ENCODE results near the gene AFG1L. TPM values are rescaled to one million over a fixed set of nuclear protein-coding genes. Genes with fewer than 3 reads are reported as not detected.

AFG1L gene
- total and polyA plus RNA-seq, 2 donors (not counting 1 experiment from before 2014, with no cell fraction given) = 1.7 to 5.4 TPM

DNA sequence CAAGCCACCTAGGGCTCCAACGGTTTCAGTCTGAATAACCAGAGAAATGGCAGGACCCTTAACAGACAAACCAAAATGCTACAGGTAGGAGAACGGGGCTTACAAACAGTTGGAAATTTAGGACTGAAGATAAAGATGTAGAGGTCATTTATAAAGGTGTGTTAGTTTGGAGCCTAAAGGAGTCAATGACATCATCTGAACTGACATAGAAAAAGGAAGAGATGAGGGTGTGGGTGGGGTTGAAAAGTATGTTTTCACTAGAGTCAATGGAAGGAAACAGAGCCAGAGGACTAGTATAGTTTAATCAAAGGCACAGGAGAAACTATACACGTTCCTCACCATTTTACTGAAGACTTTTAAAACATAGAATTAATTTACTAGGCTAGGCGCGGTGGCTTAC is 194.8 kb downstream of the AFG1L start:
- no peak overlapping the region for H3K4me3 ChIP-seq (replicated peaks in 1 of 4; ENCODE audit: control extremely low read depth in 1 of 4, insufficient read depth in 1 of 4, low read depth in 3 of 4, low read length in 4 of 4)
- H3K79me2 ChIP-seq (ENCODE audit: control insufficient read depth, insufficient read depth, low read length) = no peaks in the 10 kb centered on the region
- no peak overlapping the region for H2AFZ ChIP-seq (ENCODE audit: low read length)
- no peaks in the 10 kb centered on the region for H4K20me1 ChIP-seq (ENCODE audit: control insufficient read depth, extremely low read depth, insufficient read depth, low read length)
- H3K9ac ChIP-seq (ENCODE audit: insufficient read depth, low read length) = no peak overlapping the region
- H3K4me1 ChIP-seq (ENCODE audit: control insufficient read depth, extremely low read depth, insufficient read depth, low read length) = no peaks in the 10 kb centered on the region
- H3K4me2 ChIP-seq (ENCODE audit: extremely low read depth, insufficient read depth, low read length) = no peak overlapping the region
- H3K27me3 ChIP-seq (ENCODE audit: control insufficient read depth, insufficient read depth, low read length) = no peaks in the 10 kb centered on the region
- TF ChIP-seq, protein P1, sequence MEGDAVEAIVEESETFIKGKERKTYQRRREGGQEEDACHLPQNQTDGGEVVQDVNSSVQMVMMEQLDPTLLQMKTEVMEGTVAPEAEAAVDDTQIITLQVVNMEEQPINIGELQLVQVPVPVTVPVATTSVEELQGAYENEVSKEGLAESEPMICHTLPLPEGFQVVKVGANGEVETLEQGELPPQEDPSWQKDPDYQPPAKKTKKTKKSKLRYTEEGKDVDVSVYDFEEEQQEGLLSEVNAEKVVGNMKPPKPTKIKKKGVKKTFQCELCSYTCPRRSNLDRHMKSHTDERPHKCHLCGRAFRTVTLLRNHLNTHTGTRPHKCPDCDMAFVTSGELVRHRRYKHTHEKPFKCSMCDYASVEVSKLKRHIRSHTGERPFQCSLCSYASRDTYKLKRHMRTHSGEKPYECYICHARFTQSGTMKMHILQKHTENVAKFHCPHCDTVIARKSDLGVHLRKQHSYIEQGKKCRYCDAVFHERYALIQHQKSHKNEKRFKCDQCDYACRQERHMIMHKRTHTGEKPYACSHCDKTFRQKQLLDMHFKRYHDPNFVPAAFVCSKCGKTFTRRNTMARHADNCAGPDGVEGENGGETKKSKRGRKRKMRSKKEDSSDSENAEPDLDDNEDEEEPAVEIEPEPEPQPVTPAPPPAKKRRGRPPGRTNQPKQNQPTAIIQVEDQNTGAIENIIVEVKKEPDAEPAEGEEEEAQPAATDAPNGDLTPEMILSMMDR (conservative IDR thresholded peaks at IDR 0.05 in 1 of 2, IDR thresholded peaks at IDR 0.05 in 1 of 2; ENCODE audit: low read depth in 1 of 2, low read length in 2 of 2) = no peak
- no peak for TF ChIP-seq EZH2 (IDR thresholded peaks at IDR 0.05; ENCODE audit: low read length, missing control alignments)
- H3K9me3 ChIP-seq (ENCODE audit: control insufficient read depth, insufficient read depth, low read depth, low read length) = no peaks in the 10 kb centered on the region
- DNase-seq (ENCODE audit: low read depth in 2 of 2) = no peak
- no peak overlapping the region for H3K27ac ChIP-seq (ENCODE audit: insufficient read depth, low read length)
- H3K36me3 ChIP-seq (ENCODE audit: control insufficient read depth, insufficient read depth, low read length) = no peaks in the 10 kb centered on the region

DNA sequence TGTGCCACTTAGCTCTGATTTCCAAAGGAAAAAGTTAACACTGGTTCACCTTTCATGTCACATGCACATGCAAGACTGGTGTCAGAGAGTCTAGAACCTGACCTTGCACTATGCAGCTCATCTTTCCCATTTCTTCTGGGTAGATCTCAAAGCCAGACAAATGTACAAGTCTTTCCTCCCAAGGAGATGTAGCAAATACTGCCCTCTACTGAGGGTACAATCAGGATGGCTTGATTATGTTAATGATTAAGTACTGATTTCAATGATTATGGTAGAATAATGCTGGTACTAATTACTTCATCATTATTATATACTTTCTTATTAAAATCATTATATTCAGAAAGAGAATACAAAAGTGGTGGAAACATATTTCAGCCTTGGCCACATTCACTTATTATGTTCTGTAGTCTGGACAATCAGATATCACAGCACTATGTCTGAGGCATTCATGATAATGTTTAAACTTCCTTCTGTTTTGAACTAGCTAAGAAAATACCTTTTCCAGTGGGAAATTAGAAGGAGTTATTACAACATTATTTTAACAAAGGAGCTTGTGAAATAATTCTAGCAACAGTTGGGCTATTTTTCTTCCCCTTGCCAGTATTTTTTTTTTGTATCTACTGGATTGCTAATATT is 197.4 kb downstream of the AFG1L start:
- H3K79me2 ChIP-seq (ENCODE audit: control insufficient read depth, insufficient read depth, low read length) = no peaks in the 10 kb centered on the region
- no peak overlapping the region for H3K4me2 ChIP-seq (ENCODE audit: extremely low read depth, insufficient read depth, low read length)
- no peak for TF ChIP-seq EZH2 (IDR thresholded peaks at IDR 0.05; ENCODE audit: low read length, missing control alignments)
- TF ChIP-seq, protein P1 (conservative IDR thresholded peaks at IDR 0.05 in 1 of 2, IDR thresholded peaks at IDR 0.05 in 1 of 2; ENCODE audit: low read depth in 1 of 2, low read length in 2 of 2) = peak; percentile 70 to 76
- no peak overlapping the region for H3K27ac ChIP-seq (ENCODE audit: insufficient read depth, low read length)
- no peak overlapping the region for H2AFZ ChIP-seq (ENCODE audit: low read length)
- no peaks in the 10 kb centered on the region for H3K4me1 ChIP-seq (ENCODE audit: control insufficient read depth, extremely low read depth, insufficient read depth, low read length)
- H3K4me3 ChIP-seq (replicated peaks in 1 of 4; ENCODE audit: control extremely low read depth in 1 of 4, insufficient read depth in 1 of 4, low read depth in 3 of 4, low read length in 4 of 4) = no peak overlapping the region
- H3K9ac ChIP-seq (ENCODE audit: insufficient read depth, low read length) = no peak overlapping the region
- H3K27me3 ChIP-seq (ENCODE audit: control insufficient read depth, insufficient read depth, low read length) = no peaks in the 10 kb centered on the region
- H4K20me1 ChIP-seq (ENCODE audit: control insufficient read depth, extremely low read depth, insufficient read depth, low read length) = no peaks in the 10 kb centered on the region
- DNase-seq (ENCODE audit: low read depth in 2 of 2) = peak; percentile 54 to 67
- H3K9me3 ChIP-seq (ENCODE audit: control insufficient read depth, insufficient read depth, low read depth, low read length) = no peaks in the 10 kb centered on the region
- no peaks in the 10 kb centered on the region for H3K36me3 ChIP-seq (ENCODE audit: control insufficient read depth, insufficient read depth, low read length)

DNA sequence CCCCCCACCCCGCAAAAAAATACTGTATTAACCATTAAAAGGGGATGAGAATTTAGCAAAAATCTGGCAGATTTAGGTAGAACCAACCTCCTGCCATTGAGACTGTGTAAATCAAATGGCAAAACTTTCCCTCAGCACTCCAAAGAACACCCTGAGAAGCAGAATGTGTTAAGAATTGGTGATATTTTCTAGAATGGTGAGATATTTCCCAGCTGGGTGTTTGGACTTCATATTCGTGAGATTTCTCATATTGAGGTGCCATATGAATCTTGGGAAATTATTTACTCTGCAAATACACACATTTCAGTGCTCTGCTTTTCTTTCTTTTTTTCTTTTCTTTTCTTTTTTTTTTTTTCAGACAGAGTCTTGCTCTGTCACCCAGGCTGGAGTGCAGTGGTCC is 199.6 kb downstream of the AFG1L start:
- Histone ChIP-seq H3K9me3 (ENCODE audit: control insufficient read depth, insufficient read depth, low read depth, low read length) (no peaks in the 10 kb centered on the region), H3K4me2 (ENCODE audit: extremely low read depth, insufficient read depth, low read length) (no peak overlapping the region), H3K79me2 (ENCODE audit: control insufficient read depth, insufficient read depth, low read length) (no peaks in the 10 kb centered on the region), H2AFZ (ENCODE audit: low read length) (no peak overlapping the region), H4K20me1 (ENCODE audit: control insufficient read depth, extremely low read depth, insufficient read depth, low read length) (no peaks in the 10 kb centered on the region), H3K27ac (ENCODE audit: insufficient read depth, low read length) (no peak overlapping the region), H3K4me1 (ENCODE audit: control insufficient read depth, extremely low read depth, insufficient read depth, low read length) (no peaks in the 10 kb centered on the region), H3K27me3 (ENCODE audit: control insufficient read depth, insufficient read depth, low read length) (no peaks in the 10 kb centered on the region), H3K36me3 (ENCODE audit: control insufficient read depth, insufficient read depth, low read length) (no peaks in the 10 kb centered on the region), H3K9ac (ENCODE audit: insufficient read depth, low read length) (no peak overlapping the region), H3K4me3 (replicated peaks in 1 of 4; ENCODE audit: control extremely low read depth in 1 of 4, insufficient read depth in 1 of 4, low read depth in 3 of 4, low read length in 4 of 4) (no peak overlapping the region)
- TF ChIP-seq, protein P1 (conservative IDR thresholded peaks at IDR 0.05 in 1 of 2, IDR thresholded peaks at IDR 0.05 in 1 of 2; ENCODE audit: low read depth in 1 of 2, low read length in 2 of 2) = no peak
- TF ChIP-seq EZH2 (IDR thresholded peaks at IDR 0.05; ENCODE audit: low read length, missing control alignments) = no peak
- no peak for DNase-seq (ENCODE audit: low read depth in 2 of 2)
